ENCODE results near the gene SLC9A7. TPM values are rescaled to one million over a fixed set of nuclear protein-coding genes. Genes with fewer than 3 reads are reported as not detected.

Gene SLC9A7
- total and polyA plus RNA-seq, 2 donors (not counting 3 experiments of a cell fraction or from before 2014, with no cell fraction given): 4.6 to 7.5 TPM

DNA sequence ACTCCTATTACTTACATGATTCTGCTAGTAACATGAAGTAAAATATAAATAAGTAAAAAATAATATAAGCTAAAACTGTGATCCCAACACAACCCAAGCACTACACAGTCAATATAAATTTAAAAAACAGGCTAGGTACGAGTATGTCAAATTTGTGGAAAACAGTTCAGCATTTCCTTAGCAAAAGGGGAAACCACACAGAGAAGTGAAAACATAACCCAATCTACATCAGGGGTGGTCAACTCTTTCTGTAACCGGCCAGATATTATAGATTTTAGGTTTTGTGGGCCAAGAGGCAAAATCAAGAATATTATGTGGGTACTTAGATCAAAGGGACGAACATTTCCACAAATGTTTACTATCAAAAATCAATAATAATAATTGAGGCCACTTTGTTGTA is 115.3 kb downstream of the SLC9A7 start:
- no peak overlapping the region for H2AFZ ChIP-seq (ENCODE audit: low read depth, low read length)
- H3K9me1 ChIP-seq (replicated peaks; ENCODE audit: control insufficient read depth, extremely low read depth, insufficient read depth, low read length): no peaks in the 10 kb centered on the region
- H3K36me3 ChIP-seq (ENCODE audit: control insufficient read depth in 2 of 2, extremely low read depth in 1 of 2, insufficient read depth in 2 of 2, low read length in 2 of 2): no peaks in the 10 kb centered on the region
- H3K27ac ChIP-seq (ENCODE audit: insufficient read depth, low read depth, low read length): no peak overlapping the region
- no peak overlapping the region for H3K4me2 ChIP-seq (ENCODE audit: insufficient read depth, low read length)
- intact Hi-C loops (cut with micrococcal nuclease) (no loop called here), dilution Hi-C loops (cut with MboI; ENCODE audit: extremely low pct_ligation_motif_present, low sequenced_read_pairs) (no loop called here)
- DNase-seq (ENCODE audit: low read depth, low spot score) (no peak), FAIRE-seq (no peak)
- no peaks in the 10 kb centered on the region for H3K79me2 ChIP-seq (ENCODE audit: control insufficient read depth, insufficient read depth, low read length)
- no peaks in the 10 kb centered on the region for H3K27me3 ChIP-seq (ENCODE audit: control insufficient read depth in 2 of 2, insufficient read depth in 2 of 2, low read length in 2 of 2)
- CTCF ChIA-PET: interaction anchor here (0.7 to 1.9 kb wide), 3 partner anchors 10 to 89 kb away, joined by 3 to 5 read pairs (median 5); no protein-coding TSS in a partner anchor
- POLR2A ChIA-PET: no interaction called here
- no peaks in the 10 kb centered on the region for H4K20me1 ChIP-seq (replicated peaks; ENCODE audit: control insufficient read depth, extremely low read depth, insufficient read depth, low read length)
- no peak overlapping the region for H3K9ac ChIP-seq (replicated peaks; ENCODE audit: extremely low read depth, insufficient read depth, low read length)
- no peaks in the 10 kb centered on the region for H3K9me3 ChIP-seq (replicated peaks; ENCODE audit: control insufficient read depth, insufficient read depth, low read length)
- no peak overlapping the region for H3K4me3 ChIP-seq (replicated peaks in 1 of 3; ENCODE audit: insufficient read depth in 1 of 3, low read depth in 1 of 3, low read length in 3 of 3)
- H3K4me1 ChIP-seq (ENCODE audit: control insufficient read depth, extremely low read depth, insufficient read depth, low read length): no peaks in the 10 kb centered on the region
- no peak for TF ChIP-seq GATA2 (IDR thresholded peaks at IDR 0.05; ENCODE audit: insufficient read depth, insufficient read length, low read depth, low read length)
- BruUV-seq (replicated peaks): no TSS peak

DNA sequence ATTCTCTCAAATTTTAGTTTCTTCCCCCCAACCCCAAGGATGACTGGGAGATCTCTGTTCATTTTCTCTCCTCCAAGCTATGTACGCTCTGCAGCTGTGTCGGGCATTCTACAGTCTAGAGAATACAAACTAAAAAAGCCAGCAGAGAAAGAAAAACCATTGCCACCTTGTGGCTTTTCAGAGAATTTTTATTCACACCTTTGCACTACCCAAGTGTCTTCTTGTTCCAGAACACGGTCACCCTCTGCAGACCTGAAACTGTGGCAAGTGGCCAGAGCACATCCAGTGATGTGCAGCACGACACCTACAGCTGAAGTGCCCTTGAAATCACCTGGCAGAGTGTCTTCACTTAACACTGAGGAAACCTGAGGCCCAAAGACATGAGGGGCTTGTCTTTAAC is 116.8 kb downstream of the SLC9A7 start:
- Histone ChIP-seq H4K20me1 (replicated peaks; ENCODE audit: control insufficient read depth, extremely low read depth, insufficient read depth, low read length) (no peaks in the 10 kb centered on the region), H3K27ac (ENCODE audit: insufficient read depth, low read depth, low read length) (no peak overlapping the region), H3K4me1 (ENCODE audit: control insufficient read depth, extremely low read depth, insufficient read depth, low read length) (peaks cover 3% of the 10 kb centered on the region), H3K9ac (replicated peaks; ENCODE audit: extremely low read depth, insufficient read depth, low read length) (no peak overlapping the region), H3K4me3 (replicated peaks in 1 of 3; ENCODE audit: insufficient read depth in 1 of 3, low read depth in 1 of 3, low read length in 3 of 3) (no peak overlapping the region), H3K9me3 (replicated peaks; ENCODE audit: control insufficient read depth, insufficient read depth, low read length) (no peaks in the 10 kb centered on the region), H3K27me3 (ENCODE audit: control insufficient read depth in 2 of 2, insufficient read depth in 2 of 2, low read length in 2 of 2) (no peaks in the 10 kb centered on the region), H3K4me2 (ENCODE audit: insufficient read depth, low read length) (no peak overlapping the region), H2AFZ (ENCODE audit: low read depth, low read length) (no peak overlapping the region), H3K9me1 (replicated peaks; ENCODE audit: control insufficient read depth, extremely low read depth, insufficient read depth, low read length) (no peaks in the 10 kb centered on the region), H3K79me2 (ENCODE audit: control insufficient read depth, insufficient read depth, low read length) (no peaks in the 10 kb centered on the region), H3K36me3 (ENCODE audit: control insufficient read depth in 2 of 2, extremely low read depth in 1 of 2, insufficient read depth in 2 of 2, low read length in 2 of 2) (no peaks in the 10 kb centered on the region)
- no TSS peak for BruUV-seq (replicated peaks)
- dilution Hi-C loops (cut with MboI; ENCODE audit: extremely low pct_ligation_motif_present, low sequenced_read_pairs) (no loop called here), intact Hi-C loops (cut with micrococcal nuclease) (loop anchor here (1.0 kb wide), 2 partner anchors 69 to 87 kb away; partner anchors contain the start of gene CHST7)
- ChIA-PET POLR2A (no interaction called here), CTCF (interaction anchor here (0.6 to 1.9 kb wide), 14 partner anchors 9 to 87 kb away, joined by 3 to 37 read pairs (median 4); no protein-coding TSS in a partner anchor)
- DNase-seq (ENCODE audit: low read depth, low spot score) (peak; percentile 42), FAIRE-seq (peak; percentile 48)
- TF ChIP-seq, protein P1, sequence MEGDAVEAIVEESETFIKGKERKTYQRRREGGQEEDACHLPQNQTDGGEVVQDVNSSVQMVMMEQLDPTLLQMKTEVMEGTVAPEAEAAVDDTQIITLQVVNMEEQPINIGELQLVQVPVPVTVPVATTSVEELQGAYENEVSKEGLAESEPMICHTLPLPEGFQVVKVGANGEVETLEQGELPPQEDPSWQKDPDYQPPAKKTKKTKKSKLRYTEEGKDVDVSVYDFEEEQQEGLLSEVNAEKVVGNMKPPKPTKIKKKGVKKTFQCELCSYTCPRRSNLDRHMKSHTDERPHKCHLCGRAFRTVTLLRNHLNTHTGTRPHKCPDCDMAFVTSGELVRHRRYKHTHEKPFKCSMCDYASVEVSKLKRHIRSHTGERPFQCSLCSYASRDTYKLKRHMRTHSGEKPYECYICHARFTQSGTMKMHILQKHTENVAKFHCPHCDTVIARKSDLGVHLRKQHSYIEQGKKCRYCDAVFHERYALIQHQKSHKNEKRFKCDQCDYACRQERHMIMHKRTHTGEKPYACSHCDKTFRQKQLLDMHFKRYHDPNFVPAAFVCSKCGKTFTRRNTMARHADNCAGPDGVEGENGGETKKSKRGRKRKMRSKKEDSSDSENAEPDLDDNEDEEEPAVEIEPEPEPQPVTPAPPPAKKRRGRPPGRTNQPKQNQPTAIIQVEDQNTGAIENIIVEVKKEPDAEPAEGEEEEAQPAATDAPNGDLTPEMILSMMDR (IDR thresholded peaks at IDR 0.05; ENCODE audit: extremely low read depth in 1 of 2, insufficient read depth in 1 of 2, low read depth in 1 of 2, low read length in 2 of 2): peak in 1 of 2 donors; percentile 16
- no peak for TF ChIP-seq GATA2 (IDR thresholded peaks at IDR 0.05; ENCODE audit: insufficient read depth, insufficient read length, low read depth, low read length)
